Cardiac muscle cell (in vitro differentiated cells and primary cell): ENCODE results near the gene DNAH5. TPM values are rescaled to one million over a fixed set of nuclear protein-coding genes. Genes with fewer than 3 reads are reported as not detected.

Experiments
- DNase-seq, 2 donors: peaks; one replicate each; pipeline versions ENCODE4 v3.0.0 to v3.0.0-alpha.2; 2010 to 2017; ENCODE audit warnings: low read depth in 1 of 2, low spot score in 1 of 2
- H3K27ac ChIP-seq: fragments of 200-600 bp; sonication (generic); 2 replicates; pipeline ENCODE4 v1.5.1; 2016
- H3K27me3 ChIP-seq: fragments of 200-600 bp; sonication (generic); 2 replicates; pipeline ENCODE4 v1.6.0; 2016; ENCODE audit warnings: control low read depth
- H3K36me3 ChIP-seq: fragments of 200-600 bp; sonication (generic); 2 replicates; pipeline ENCODE4 v1.5.1; 2016; ENCODE audit warnings: control low read depth
- H3K4me1 ChIP-seq: fragments of 200-600 bp; sonication (generic); 2 replicates; pipeline ENCODE4 v1.8.1; 2017; ENCODE audit warnings: low read depth, mild to moderate bottlenecking, mixed run types
- H3K4me3 ChIP-seq: fragments of 200-600 bp; sonication (generic); 2 replicates; pipeline ENCODE4 v1.5.1; 2016; ENCODE audit warnings: mild to moderate bottlenecking
- H3K9me3 ChIP-seq: fragments of 200-600 bp; sonication (generic); 2 replicates; pipeline ENCODE4 v1.5.1; 2017; ENCODE audit warnings: low read depth, mild to moderate bottlenecking, control low read depth
- CTCF ChIP-seq: IDR thresholded peaks from 2 replicates; pipeline ENCODE4 v1.5.1; 2012; ENCODE audit warnings: low read depth, mild to moderate bottlenecking, low read length
- polyA plus RNA-seq: library from polyadenylated mRNA; unstranded; fragments of >200 nt; fragmentation: Nextera tagmentation; extraction: Ambion mirVana; gene quantifications from 2 replicates; pipeline ENCODE4 v1.2.1, GENCODE V29; 2016
- total RNA-seq: library from RNA; depleted of rRNA; stranded (reverse); fragments of >200 nt; gene quantifications from 2 replicates; pipeline ENCODE4 v1.2.3, GENCODE V29; 2016

DNAH5 gene
- total and polyA plus RNA-seq, 2 experiments from 2014 or later, result 0.03 to 0.12 TPM

- Histone ChIP-seq H3K27ac (no peak overlapping the region), H3K4me3 (no peak overlapping the region), H3K36me3 (no peaks in the 10 kb centered on the region), H3K9me3 (no peaks in the 10 kb centered on the region), H3K27me3 (no peaks in the 10 kb centered on the region), H3K4me1 (peaks cover 3% of the 10 kb centered on the region)
- TF ChIP-seq CTCF, result no peak
- no peak for DNase-seq
Observed at GRCh38 chr5:13659391-13659790, 285.1 kb downstream of the DNAH5 start.

GRCh38 chr5:13658761-13659160 is 285.7 kb downstream of the DNAH5 start:
- H3K4me3 ChIP-seq, result no peak overlapping the region
- no peak for DNase-seq
- peaks cover 4% of the 10 kb centered on the region for H3K4me1 ChIP-seq
- no peaks in the 10 kb centered on the region for H3K27me3 ChIP-seq
- no peaks in the 10 kb centered on the region for H3K9me3 ChIP-seq
- TF ChIP-seq CTCF, result no peak
- H3K36me3 ChIP-seq, result no peaks in the 10 kb centered on the region
- no peak overlapping the region for H3K27ac ChIP-seq

GRCh38 chr5:13658152-13658551 is 286.3 kb downstream of the DNAH5 start:
- no peak for DNase-seq
- Histone ChIP-seq H3K27me3 (no peaks in the 10 kb centered on the region), H3K9me3 (no peaks in the 10 kb centered on the region), H3K4me1 (peaks cover 4% of the 10 kb centered on the region), H3K27ac (no peak overlapping the region), H3K36me3 (no peaks in the 10 kb centered on the region), H3K4me3 (no peak overlapping the region)
- no peak for TF ChIP-seq CTCF

- Histone ChIP-seq H3K27ac (no peak overlapping the region), H3K27me3 (no peaks in the 10 kb centered on the region), H3K4me3 (no peak overlapping the region), H3K9me3 (no peaks in the 10 kb centered on the region), H3K4me1 (peaks cover 4% of the 10 kb centered on the region), H3K36me3 (no peaks in the 10 kb centered on the region)
- no peak for TF ChIP-seq CTCF
- no peak for DNase-seq
Observed at GRCh38 chr5:13653709-13654108, 290.8 kb downstream of the DNAH5 start.

- Histone ChIP-seq H3K4me1 (peaks cover 4% of the 10 kb centered on the region), H3K4me3 (no peak overlapping the region), H3K27ac (no peak overlapping the region), H3K36me3 (no peaks in the 10 kb centered on the region), H3K27me3 (no peaks in the 10 kb centered on the region), H3K9me3 (no peaks in the 10 kb centered on the region)
- no peak for DNase-seq
- no peak for TF ChIP-seq CTCF
Observed at GRCh38 chr5:13649656-13650055, 294.8 kb downstream of the DNAH5 start.

GRCh38 chr5:13648822-13649221 is 295.7 kb downstream of the DNAH5 start:
- DNase-seq, result peak in 1 of 2 donors; percentile 17
- H3K4me3 ChIP-seq, result no peak overlapping the region
- TF ChIP-seq CTCF, result no peak
- H3K27me3 ChIP-seq, result no peaks in the 10 kb centered on the region
- H3K36me3 ChIP-seq, result no peaks in the 10 kb centered on the region
- no peaks in the 10 kb centered on the region for H3K9me3 ChIP-seq
- H3K4me1 ChIP-seq, result no peaks in the 10 kb centered on the region
- H3K27ac ChIP-seq, result no peak overlapping the region
